Measurements from ENCODE around the gene MRPL9.
"Not testable (repeated sequence)": the region's sequence is repeated elsewhere in the genome, so short reads cannot be mapped to it uniquely, and the experiment has no call there.

MRPL9 gene

GRCh38 chr1:151787689-151788088 is 24.4 kb upstream of the MRPL9 start:
- DNase-seq (ENCODE audit: low read depth in 2 of 2, low spot score in 1 of 2), result no peak

DNA sequence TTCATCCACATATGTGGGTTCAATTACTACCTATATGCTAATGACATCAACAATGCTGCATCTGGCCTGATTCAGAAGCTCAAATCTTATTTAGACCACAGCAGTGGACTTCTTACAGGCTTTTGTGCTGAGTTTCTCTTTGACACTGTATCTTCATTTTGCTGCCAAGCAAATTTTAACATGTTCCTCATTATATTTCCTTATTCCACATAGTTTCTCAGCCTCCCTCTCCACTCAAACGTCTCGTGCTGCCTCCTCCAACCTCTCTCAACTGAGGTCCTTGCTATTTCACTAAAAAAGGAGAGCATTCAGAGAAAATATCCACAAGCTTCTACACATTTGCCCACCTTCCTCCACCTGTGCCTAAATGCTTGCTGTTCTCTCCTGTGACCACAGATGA is 20.5 kb upstream of the MRPL9 start:
- DNase-seq (ENCODE audit: low read depth in 2 of 2, low spot score in 1 of 2), result no peak

- DNase-seq (ENCODE audit: low read depth in 2 of 2, low spot score in 1 of 2), result no peak
Observed at GRCh38 chr1:151782741-151783140, 19.4 kb upstream of the MRPL9 start.

DNA sequence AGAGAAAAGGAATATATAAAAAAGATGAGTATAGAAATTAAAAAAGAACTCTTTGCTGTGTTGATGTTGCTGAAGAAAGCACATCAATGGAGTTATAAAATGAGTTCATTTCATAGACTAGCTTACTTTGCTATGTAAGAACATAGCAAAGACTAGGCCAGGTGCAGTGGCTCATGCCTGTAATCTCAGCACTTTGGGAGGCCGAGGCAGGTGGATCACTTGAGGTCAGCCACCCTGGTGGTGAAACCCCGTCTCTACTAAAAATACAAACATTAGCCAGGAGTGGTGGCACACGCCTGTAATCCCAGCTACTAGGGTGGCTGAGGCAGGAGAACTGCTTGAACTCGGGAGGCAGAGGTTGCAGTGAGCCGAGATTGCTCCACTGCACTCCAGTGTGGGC is 18.7 kb upstream of the MRPL9 start:
- DNase-seq (ENCODE audit: low read depth in 2 of 2, low spot score in 1 of 2), result not testable (repeated sequence)

DNA sequence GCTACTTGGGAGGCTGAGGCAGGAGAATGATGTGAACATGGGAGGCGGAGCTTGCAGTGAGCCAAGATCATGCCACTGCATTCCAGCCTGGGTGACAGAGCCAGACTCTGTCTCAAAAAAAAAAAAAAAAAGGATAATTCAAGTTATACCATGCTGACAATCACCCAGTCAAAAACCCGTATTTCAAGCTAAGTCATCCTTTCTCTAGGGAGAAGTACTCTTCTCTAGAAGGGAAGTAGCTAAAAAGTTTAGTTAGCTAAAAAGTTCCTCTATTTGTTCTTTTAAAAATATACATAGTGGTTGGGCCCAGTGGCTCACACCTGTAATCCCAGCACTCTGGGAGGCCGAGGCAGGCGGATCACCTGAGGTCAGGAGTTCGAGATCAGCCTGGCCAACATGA is 17.4 kb upstream of the MRPL9 start:
- DNase-seq (ENCODE audit: low read depth in 2 of 2, low spot score in 1 of 2), result not testable (repeated sequence)

DNA sequence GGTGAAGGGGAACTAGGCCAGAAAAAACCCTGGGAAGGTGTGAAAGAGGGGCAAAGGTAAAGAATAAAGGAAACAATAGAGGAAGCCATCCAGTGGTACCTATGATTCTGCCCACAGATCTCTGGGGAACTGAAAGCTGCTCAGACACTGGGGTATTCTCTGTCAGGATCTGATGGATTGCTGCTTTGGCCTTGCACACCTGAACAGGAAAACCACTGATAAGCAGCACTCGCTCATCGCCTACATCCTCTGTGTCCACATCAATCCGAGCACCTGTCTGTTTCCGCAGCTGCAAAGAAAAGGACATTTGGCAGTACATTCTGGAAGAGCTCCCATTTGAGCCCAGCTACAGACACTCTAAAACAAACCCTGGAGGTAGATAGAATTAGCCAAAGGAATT is 16.6 kb upstream of the MRPL9 start:
- no peak for DNase-seq (ENCODE audit: low read depth in 2 of 2, low spot score in 1 of 2)

DNA sequence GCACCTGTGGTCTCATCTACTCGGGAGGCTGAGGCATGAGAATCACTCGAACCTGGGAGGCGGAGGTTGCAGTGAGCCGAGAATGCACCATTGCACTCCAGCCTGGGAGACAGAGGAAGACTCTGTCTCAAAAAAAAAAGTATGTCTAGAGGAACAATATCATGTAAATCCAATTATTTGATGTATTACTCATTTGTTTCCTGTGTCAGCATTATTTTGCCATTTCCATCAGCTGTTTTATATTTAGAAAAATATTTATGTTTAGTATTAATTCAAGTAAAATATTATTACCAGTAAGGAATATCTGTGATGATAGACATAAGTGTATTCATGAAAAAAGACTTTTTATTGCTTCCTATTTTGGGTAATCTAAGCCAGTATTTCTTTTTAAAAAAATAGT is 14.0 kb upstream of the MRPL9 start:
- DNase-seq (ENCODE audit: low read depth in 2 of 2, low spot score in 1 of 2), result no peak

DNA sequence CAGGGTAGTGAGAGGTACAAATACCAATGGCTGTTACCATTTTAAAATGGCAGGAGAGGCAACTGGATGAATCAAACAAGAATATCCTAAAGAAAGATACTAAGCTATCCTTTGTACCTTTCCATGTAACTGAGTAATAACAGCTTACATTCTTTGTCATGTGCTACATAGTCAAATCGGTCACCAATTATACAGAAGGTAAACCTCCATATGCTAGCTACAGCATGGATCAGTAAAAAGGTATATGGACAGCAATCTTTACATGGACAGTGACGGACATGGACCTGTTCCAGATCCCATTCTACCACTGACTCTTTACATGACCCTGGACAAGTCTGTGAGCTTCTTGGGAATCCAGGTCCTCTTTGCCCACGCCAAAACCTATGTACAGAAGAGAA is 13.4 kb upstream of the MRPL9 start:
- no peak for DNase-seq (ENCODE audit: low read depth in 2 of 2, low spot score in 1 of 2)

DNA sequence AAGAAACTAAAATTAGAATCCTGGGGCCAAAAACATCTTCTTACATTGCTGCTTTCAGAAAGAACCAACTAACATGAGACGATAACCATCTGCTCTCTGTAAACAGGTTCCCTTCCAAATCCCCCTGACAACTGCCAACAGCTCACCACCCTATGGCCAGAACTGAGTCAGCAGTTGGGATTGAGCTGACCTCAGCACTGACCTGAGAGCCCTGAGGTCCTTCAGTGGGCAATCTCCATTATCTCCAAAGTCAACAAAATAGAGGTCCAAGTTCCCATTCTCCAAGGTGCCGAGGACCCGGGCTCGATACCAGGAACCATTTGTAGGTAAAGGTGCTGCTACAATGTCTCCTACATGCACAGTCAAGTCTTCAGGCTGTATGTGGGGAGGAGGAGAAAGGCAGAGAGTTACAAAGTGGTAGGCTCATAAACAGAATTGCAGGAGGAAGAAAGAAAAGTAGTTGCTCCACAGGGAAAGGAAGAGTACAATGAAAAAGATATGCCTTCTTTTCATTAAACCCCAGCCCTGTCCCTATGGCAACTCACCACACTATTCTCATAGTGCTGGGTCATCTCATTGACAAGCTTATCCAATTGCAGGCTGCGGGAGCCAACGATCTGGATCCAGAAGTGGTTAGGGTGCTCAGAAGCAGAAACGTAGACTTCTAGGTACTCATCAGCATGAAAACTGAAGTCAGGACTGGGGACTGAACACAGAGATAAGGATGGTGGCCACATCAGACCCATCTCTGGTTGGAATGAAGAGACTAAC is 12.8 kb upstream of the MRPL9 start:
- no peak for DNase-seq (ENCODE audit: low read depth in 2 of 2, low spot score in 1 of 2)

GRCh38 chr1:151774256-151774922 is 11.1 kb upstream of the MRPL9 start:
- no peak for DNase-seq (ENCODE audit: low read depth in 2 of 2, low spot score in 1 of 2)

GRCh38 chr1:151773702-151774101 is 10.4 kb upstream of the MRPL9 start:
- no peak for DNase-seq (ENCODE audit: low read depth in 2 of 2, low spot score in 1 of 2)

- not testable (repeated sequence) for DNase-seq (ENCODE audit: low read depth in 2 of 2, low spot score in 1 of 2)
Observed at GRCh38 chr1:151769270-151769669, 6.0 kb upstream of the MRPL9 start.

- DNase-seq (ENCODE audit: low read depth in 2 of 2, low spot score in 1 of 2), result not testable (repeated sequence)
Observed at GRCh38 chr1:151768351-151769066, 5.2 kb upstream of the MRPL9 start.

DNA sequence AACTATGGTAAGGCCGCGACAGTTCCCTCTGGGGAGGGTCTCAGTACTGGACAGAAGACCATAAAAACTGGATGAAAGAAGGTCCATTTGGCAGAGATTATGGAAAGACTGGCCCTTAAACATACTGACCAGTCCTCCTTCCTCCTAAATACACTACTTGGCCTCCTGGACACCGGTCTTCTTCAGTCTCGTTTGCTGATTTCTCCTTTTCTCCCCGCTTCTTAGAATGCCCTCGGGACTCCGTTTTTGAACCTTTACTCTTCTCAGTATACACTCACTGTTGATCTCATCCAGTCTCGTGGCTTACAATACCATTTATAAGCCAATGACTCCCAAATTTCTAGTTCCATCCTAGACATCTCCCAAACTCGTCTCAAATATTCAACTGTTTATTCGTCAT is 694 bp upstream of the MRPL9 start:
- no peak for DNase-seq (ENCODE audit: low read depth in 2 of 2, low spot score in 1 of 2)

DNA sequence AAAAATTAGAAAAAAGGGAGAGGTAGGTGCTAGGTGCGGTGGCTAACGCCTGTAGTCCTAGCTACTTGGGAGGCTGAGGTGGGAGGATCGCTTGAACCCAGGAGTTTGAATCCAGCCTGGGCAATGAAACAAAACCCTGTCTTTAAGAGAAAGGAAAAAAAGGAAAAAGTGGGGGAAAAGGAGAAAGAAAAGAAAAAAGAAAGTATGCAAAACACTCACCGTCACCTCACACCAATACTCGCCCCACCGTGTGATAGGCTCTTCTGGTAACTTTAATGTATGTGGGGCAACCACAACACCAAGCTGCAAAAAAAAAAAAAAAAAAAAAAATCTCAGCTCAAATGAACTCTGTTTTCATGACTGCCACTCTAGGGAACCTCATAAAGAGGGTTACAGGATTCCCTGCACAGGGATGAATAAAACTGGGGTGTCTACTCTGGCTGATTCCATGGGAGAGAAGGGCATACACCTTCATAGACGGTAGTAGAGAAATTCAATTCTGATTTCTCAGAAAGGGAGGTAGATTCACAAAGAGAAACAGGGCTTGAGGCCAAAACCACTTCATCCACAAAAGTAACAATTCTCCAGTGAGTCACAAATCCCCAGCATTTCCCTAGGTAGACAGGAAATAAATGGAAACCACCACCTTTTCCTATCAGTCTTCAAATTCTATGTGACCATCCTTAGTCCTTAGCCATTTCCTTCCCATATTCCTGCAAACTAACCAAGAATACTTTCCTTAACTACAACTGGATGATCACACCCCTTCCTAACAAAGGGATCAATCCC is 2.5 kb downstream of the MRPL9 start:
- DNase-seq (ENCODE audit: low read depth in 2 of 2, low spot score in 1 of 2), result no peak

DNA sequence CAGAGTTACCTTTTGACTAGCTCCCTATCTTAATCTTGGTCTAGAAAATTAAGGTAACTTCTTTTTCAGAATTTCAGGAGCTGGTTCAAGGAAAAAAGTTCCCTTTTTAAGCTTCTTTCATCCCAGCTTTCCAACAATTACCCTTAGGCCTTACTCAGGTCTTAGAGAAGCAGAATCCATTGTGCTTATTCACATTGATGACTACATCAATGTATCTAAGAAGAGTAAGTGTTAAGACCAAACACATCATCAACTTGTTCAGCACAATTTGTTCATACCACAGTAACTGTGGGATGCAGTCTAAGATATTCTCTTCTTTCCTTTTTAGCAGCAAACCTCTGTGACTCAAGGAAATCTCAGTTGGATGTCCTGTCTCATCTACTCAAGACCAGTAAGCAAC is 4.1 kb downstream of the MRPL9 start:
- no peak for DNase-seq (ENCODE audit: low read depth in 2 of 2, low spot score in 1 of 2)

- no peak for DNase-seq (ENCODE audit: low read depth in 2 of 2, low spot score in 1 of 2)
Observed at GRCh38 chr1:151756291-151756690, 7.0 kb downstream of the MRPL9 start.

DNA sequence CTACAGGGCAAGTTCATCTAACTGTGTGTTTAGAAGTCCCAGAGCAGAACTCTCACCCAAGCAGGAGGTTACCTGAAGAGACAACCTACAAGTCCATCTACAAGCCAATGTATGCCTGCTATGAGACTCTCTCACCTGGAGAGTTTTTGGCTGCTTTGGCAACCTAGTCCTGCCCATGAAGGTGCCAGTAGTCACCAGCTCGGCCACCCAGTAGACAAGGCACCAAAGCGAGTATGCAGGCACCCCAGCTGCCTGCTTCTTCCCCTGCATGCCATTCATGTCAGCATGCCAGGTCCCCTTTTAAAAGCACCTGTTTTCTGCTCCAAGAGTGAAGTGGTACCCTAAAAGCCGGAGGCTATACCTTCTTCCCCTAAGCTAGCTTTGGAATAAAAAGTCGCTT is 21.8 kb downstream of the MRPL9 start:
- DNase-seq (ENCODE audit: low read depth in 2 of 2, low spot score in 1 of 2), result no peak

DNA sequence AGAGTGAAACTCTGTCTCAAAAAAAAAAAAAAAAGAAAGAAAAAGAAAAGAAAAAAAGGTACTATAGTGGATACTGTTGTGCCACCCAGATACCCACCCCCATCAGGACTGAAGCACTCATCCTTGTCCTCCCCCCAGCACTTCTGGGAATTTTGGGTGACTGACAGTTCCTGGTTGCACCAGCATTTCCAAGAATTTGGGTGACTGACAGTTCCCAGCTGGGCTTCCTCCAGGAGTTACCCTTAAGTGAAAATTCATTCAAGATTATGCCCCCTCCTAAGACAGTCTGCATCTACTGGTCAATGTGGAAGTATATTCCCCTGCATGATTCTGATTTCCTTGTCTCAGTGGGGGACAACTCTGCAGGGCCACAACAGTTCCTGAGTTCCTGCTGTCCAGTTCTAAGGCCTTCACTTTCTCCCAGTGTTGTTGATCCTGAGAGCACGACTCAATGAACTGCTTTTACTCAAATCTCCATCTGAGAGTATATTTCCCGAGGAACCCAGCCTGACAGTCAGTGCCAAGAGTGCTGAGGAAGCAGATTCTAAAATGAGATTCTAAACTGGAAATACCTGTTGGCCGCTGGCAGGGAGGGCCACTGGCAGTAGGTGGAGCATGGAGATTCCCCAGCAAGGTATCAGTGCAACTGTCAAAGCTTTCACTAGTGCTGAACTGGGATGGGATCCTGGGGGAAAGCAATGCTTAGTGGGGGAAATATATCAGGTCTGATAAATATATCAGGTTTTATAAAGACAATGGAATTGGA is 23.5 kb downstream of the MRPL9 start:
- DNase-seq (ENCODE audit: low read depth in 2 of 2, low spot score in 1 of 2), result no peak

DNA sequence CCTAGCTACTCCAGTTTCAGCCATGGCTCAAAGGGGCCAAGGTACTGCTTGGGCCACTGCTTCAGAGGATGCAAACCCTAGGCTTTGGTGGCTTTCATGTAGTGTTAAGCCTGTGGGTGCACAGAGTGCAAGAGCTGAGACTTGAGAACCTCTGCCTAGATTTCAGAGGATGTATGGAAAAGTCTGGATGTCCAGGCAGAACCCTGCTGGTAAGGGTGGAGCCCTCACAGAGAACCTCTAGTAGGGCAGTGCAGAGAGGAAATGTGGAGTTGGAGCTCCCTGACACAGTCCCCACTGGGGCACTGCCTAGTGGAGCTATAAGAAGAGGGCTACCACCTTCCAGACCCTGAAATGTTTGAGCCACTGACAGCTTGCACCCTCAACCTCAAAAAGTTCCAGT is 25.8 kb downstream of the MRPL9 start:
- DNase-seq (ENCODE audit: low read depth in 2 of 2, low spot score in 1 of 2), result no peak

GRCh38 chr1:151737026-151737425 is 26.3 kb downstream of the MRPL9 start:
- DNase-seq (ENCODE audit: low read depth in 2 of 2, low spot score in 1 of 2), result no peak
